Chondrocyte (in vitro differentiated cells): Measurements from ENCODE around the gene KCNH2. TPM values are rescaled to one million over a fixed set of nuclear protein-coding genes. Genes with fewer than 3 reads are reported as not detected.
A peak's percentile ranks its signal among the peaks of the same experiment; 100 is the strongest.
"Not testable (repeated sequence)": the region's sequence is repeated elsewhere in the genome, so short reads cannot be mapped to it uniquely, and the experiment has no call there.

Source experiments
- DNase-seq: peaks from one replicate; pipeline ENCODE4 v3.0.0; 2021; ENCODE audit warnings: mixed read lengths, low spot score
- H3K27ac Mint-ChIP-seq: one replicate; pipeline ENCODE4 v1.8.0; 2021; ENCODE audit warnings: mild to moderate bottlenecking, moderate library complexity, mixed read lengths; ENCODE audit not compliant: unreplicated experiment
- H3K27me3 Mint-ChIP-seq: 2 replicates; pipeline ENCODE4 v1.8.0; 2021; ENCODE audit warnings: low read depth, mixed read lengths
- H3K36me3 Mint-ChIP-seq: 2 replicates; pipeline ENCODE4 v1.8.0; 2021; ENCODE audit warnings: low read depth, mixed read lengths
- H3K4me1 Mint-ChIP-seq: 2 replicates; pipeline ENCODE4 v1.8.0; 2021; ENCODE audit warnings: low read depth, mild to moderate bottlenecking, mixed read lengths
- H3K4me3 Mint-ChIP-seq: one replicate; pipeline ENCODE4 v1.8.0; 2021; ENCODE audit warnings: mild to moderate bottlenecking, moderate library complexity, mixed read lengths; ENCODE audit not compliant: unreplicated experiment
- H3K9me3 Mint-ChIP-seq: 2 replicates; pipeline ENCODE4 v1.8.0; 2021; ENCODE audit warnings: low read depth, mixed read lengths
- CTCF ChIP-seq: fragments of 200-600 bp; sonication (generic); IDR thresholded peaks from 2 replicates; pipeline ENCODE4 v1.5.0; 2021; ENCODE audit warnings: antibody characterized with exemption, mild to moderate bottlenecking, moderate library complexity
- total RNA-seq: library from RNA; stranded (reverse); gene quantifications from 3 replicates; pipeline ENCODE4 v1.2.1, GENCODE V29; 2021

KCNH2 gene
- total RNA-seq, 1 donor from 2014 or later = 0.30 TPM

DNA sequence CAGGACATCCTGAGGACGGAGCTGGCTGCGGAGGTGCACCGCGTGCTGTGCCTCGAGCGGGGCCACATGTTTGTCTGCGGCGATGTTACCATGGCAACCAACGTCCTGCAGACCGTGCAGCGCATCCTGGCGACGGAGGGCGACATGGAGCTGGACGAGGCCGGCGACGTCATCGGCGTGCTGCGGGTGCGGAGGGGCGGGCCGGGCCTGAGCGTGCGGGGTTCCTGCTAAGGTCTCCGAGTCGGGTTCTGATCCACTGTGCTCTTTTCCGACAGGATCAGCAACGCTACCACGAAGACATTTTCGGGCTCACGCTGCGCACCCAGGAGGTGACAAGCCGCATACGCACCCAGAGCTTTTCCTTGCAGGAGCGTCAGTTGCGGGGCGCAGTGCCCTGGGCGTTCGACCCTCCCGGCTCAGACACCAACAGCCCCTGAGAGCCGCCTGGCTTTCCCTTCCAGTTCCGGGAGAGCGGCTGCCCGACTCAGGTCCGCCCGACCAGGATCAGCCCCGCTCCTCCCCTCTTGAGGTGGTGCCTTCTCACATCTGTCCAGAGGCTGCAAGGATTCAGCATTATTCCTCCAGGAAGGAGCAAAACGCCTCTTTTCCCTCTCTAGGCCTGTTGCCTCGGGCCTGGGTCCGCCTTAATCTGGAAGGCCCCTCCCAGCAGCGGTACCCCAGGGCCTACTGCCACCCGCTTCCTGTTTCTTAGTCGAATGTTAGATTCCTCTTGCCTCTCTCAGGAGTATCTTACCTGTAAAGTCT, 35.8 kb upstream of the KCNH2 start:
- no peak for DNase-seq
- H3K4me1 Mint-ChIP-seq = peaks cover 22% of the 10 kb centered on the region
- no peak for TF ChIP-seq CTCF
- H3K27me3 Mint-ChIP-seq = peaks cover 23% of the 10 kb centered on the region
- no peaks in the 10 kb centered on the region for H3K36me3 Mint-ChIP-seq
- H3K27ac Mint-ChIP-seq = no peak overlapping the region
- H3K9me3 Mint-ChIP-seq = no peaks in the 10 kb centered on the region
- no peak overlapping the region for H3K4me3 Mint-ChIP-seq

GRCh38 chr7:151013356-151013732, 35.2 kb upstream of the KCNH2 start:
- Mint-ChIP-seq H3K36me3 (no peaks in the 10 kb centered on the region), H3K9me3 (no peaks in the 10 kb centered on the region), H3K4me1 (peaks cover 20% of the 10 kb centered on the region), H3K27me3 (peaks cover 21% of the 10 kb centered on the region), H3K4me3 (no peak overlapping the region), H3K27ac (no peak overlapping the region)
- DNase-seq = no peak
- no peak for TF ChIP-seq CTCF

DNA sequence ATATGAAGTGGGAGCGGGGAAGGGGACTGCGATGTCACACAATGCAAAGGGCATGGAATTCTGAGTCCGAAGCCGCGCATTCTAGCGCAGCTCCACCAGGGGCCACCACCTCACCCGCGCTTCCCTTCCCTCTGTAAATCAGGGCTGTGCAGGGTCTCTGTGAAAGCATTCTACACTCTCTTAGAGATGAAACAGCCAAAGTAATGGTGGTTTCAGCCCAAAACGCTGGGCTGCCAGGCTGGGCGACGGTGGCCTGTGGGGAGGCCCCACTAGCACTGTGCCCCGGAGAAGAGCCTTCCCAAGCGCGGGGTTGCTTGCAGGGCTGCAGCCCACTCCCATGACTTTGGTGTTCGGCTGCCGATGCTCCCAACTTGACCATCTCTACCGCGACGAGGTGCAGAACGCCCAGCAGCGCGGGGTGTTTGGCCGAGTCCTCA, 34.8 kb upstream of the KCNH2 start:
- DNase-seq = no peak

GRCh38 chr7:151012031-151012692, 34.0 kb upstream of the KCNH2 start:
- H3K27ac Mint-ChIP-seq = no peak overlapping the region
- H3K36me3 Mint-ChIP-seq = no peaks in the 10 kb centered on the region
- H3K4me1 Mint-ChIP-seq = peaks cover 20% of the 10 kb centered on the region
- H3K4me3 Mint-ChIP-seq = no peak overlapping the region
- no peak for DNase-seq
- no peaks in the 10 kb centered on the region for H3K9me3 Mint-ChIP-seq
- TF ChIP-seq CTCF = no peak
- peaks cover 18% of the 10 kb centered on the region for H3K27me3 Mint-ChIP-seq

More for the DNA sequence above, 34.8 kb upstream of the KCNH2 start:
- Mint-ChIP-seq H3K36me3 (no peaks in the 10 kb centered on the region), H3K27me3 (peaks cover 18% of the 10 kb centered on the region), H3K27ac (no peak overlapping the region), H3K4me3 (no peak overlapping the region), H3K4me1 (peaks cover 17% of the 10 kb centered on the region), H3K9me3 (no peaks in the 10 kb centered on the region)
- peak; percentile 76 for TF ChIP-seq CTCF

DNA sequence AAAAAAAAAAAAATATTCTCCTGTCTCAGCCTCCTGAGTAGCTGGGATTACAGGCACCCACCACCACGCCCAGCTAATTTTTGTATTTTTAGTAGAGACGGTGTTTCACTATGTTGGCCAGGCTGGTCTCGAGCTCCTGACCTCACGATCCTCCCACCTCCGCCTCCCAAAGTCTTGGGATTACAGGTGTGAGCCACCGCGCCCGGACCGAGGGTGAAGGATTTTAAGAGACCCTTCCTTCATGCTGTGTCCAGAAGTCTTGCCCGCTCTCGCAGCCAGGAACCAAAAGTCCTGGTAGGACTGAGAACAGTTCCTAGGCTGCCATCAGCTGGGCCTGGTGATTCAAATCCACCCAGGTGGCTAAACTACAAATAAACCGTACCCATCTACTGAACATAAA, 33.5 kb upstream of the KCNH2 start:
- not testable (repeated sequence) for H3K9me3 Mint-ChIP-seq, H3K36me3 Mint-ChIP-seq, H3K27ac Mint-ChIP-seq, DNase-seq, H3K4me3 Mint-ChIP-seq
- Mint-ChIP-seq H3K27me3 (peaks cover 18% of the 10 kb centered on the region), H3K4me1 (peaks cover 21% of the 10 kb centered on the region)
